Loucy (cell line): ENCODE data around the gene PFN1.
"Not testable (repeated sequence)": the region's sequence is repeated elsewhere in the genome, so short reads cannot be mapped to it uniquely, and the experiment has no call there.

Experiments used
- H2AFZ ChIP-seq: fragments of 200-600 bp; sonication (generic); 2 replicates; pipeline ENCODE4 v1.6.0; 2016; ENCODE audit warnings: antibody characterized with exemption, mild to moderate bottlenecking, low read length, moderate library complexity
- H3F3A ChIP-seq: fragments of 200-600 bp; 2 replicates; pipeline ENCODE4 v1.6.0; 2016; ENCODE audit warnings: antibody characterized with exemption, low read depth, mild to moderate bottlenecking
- H3K27me3 ChIP-seq: fragments of 200-600 bp; sonication (generic); 2 replicates; pipeline ENCODE4 v1.6.1; 2014; ENCODE audit warnings: low read length, mild to moderate bottlenecking; ENCODE audit not compliant: insufficient read depth, poor library complexity, severe bottlenecking
- H3K36me3 ChIP-seq: fragments of 200-600 bp; sonication (generic); 2 replicates; pipeline ENCODE4 v1.6.1; 2016; ENCODE audit warnings: low read length; ENCODE audit not compliant: insufficient read depth
- H3K4me1 ChIP-seq: fragments of 200-600 bp; sonication (generic); 2 replicates; pipeline ENCODE4 v1.5.1; 2014; ENCODE audit warnings: low read length, mild to moderate bottlenecking; ENCODE audit not compliant: insufficient read depth, poor library complexity, severe bottlenecking
- H3K4me2 ChIP-seq: fragments of 200-600 bp; sonication (generic); 2 replicates; pipeline ENCODE4 v1.6.0; 2014; ENCODE audit warnings: antibody characterized with exemption, low read length, low read depth, mild to moderate bottlenecking; ENCODE audit not compliant: poor library complexity, severe bottlenecking
- H3K4me3 ChIP-seq: fragments of 200-600 bp; sonication (generic); 2 replicates; pipeline ENCODE4 v1.5.1; 2014; ENCODE audit warnings: low read length, mild to moderate bottlenecking, mixed read lengths; ENCODE audit not compliant: poor library complexity, severe bottlenecking
- H3K79me2 ChIP-seq: fragments of 200-600 bp; sonication (generic); 2 replicates; pipeline ENCODE4 v1.6.1; 2014; ENCODE audit warnings: low read length; ENCODE audit not compliant: insufficient read depth
- H3K9ac ChIP-seq: fragments of 200-600 bp; sonication (generic); 2 replicates; pipeline ENCODE4 v1.6.0; 2014; ENCODE audit warnings: mild to moderate bottlenecking, low read depth, low read length, moderate library complexity; ENCODE audit not compliant: poor library complexity, severe bottlenecking
- H3K9me2 ChIP-seq: fragments of 200-600 bp; sonication (generic); replicated peaks from 2 replicates; pipeline ENCODE4 v1.6.1; 2016; ENCODE audit warnings: low read depth, low read length, mixed read lengths
- H3K9me3 ChIP-seq: fragments of 200-600 bp; sonication (generic); 2 replicates; pipeline ENCODE4 v1.6.1; 2014; ENCODE audit warnings: mild to moderate bottlenecking, antibody characterized with exemption, low read length, low read depth; ENCODE audit not compliant: insufficient read depth
- H4K20me1 ChIP-seq: fragments of 200-600 bp; sonication (generic); 2 replicates; pipeline ENCODE4 v1.6.0; 2014; ENCODE audit warnings: antibody characterized with exemption, low read length, mild to moderate bottlenecking; ENCODE audit not compliant: insufficient read depth, poor library complexity, severe bottlenecking
- CTCF ChIP-seq: fragments of 200-600 bp; sonication (generic); conservative IDR thresholded peaks from 2 replicates; pipeline ENCODE4 v1.5.1; 2014; ENCODE audit warnings: mild to moderate bottlenecking, antibody characterized with exemption, low read length
- EZH2phosphoT487 ChIP-seq: fragments of 200-600 bp; IDR thresholded peaks from 2 replicates; pipeline ENCODE4 v1.6.1; 2018; ENCODE audit warnings: antibody characterized with exemption, mild to moderate bottlenecking, moderate library complexity, borderline replicate concordance

Gene PFN1

GRCh38 chr17:4919511-4920047 is 28.8 kb downstream of the PFN1 start:
- no peaks in the 10 kb centered on the region for H3K27me3 ChIP-seq
- H3K9me3 ChIP-seq = no peaks in the 10 kb centered on the region
- H3K79me2 ChIP-seq = no peaks in the 10 kb centered on the region
- H3K4me1 ChIP-seq = no peaks in the 10 kb centered on the region
- no peaks in the 10 kb centered on the region for H3K36me3 ChIP-seq
- TF ChIP-seq CTCF = no peak
- TF ChIP-seq EZH2phosphoT487 = no peak
- no peak overlapping the region for H3K9ac ChIP-seq
- H2AFZ ChIP-seq = no peak overlapping the region
- H4K20me1 ChIP-seq = no peaks in the 10 kb centered on the region
- H3F3A ChIP-seq = no peaks in the 10 kb centered on the region
- H3K4me2 ChIP-seq = no peak overlapping the region
- H3K9me2 ChIP-seq = no peaks in the 10 kb centered on the region
- no peak overlapping the region for H3K4me3 ChIP-seq

- H3K9me3 ChIP-seq, H3K9me2 ChIP-seq, H3F3A ChIP-seq, H2AFZ ChIP-seq, H4K20me1 ChIP-seq, H3K79me2 ChIP-seq, H3K9ac ChIP-seq, H3K4me3 ChIP-seq, H3K4me2 ChIP-seq, H3K27me3 ChIP-seq, H3K36me3 ChIP-seq, H3K4me1 ChIP-seq: not testable (repeated sequence)
These were observed 33.8 kb downstream of the PFN1 start for GRCh38 chr17:4914551-4914950.

GRCh38 chr17:4913994-4914393 is 34.3 kb downstream of the PFN1 start:
- TF ChIP-seq CTCF (no peak), EZH2phosphoT487 (no peak)
- H3K4me3 ChIP-seq = no peak overlapping the region
- no peak overlapping the region for H3K9ac ChIP-seq
- H3K9me2 ChIP-seq = no peaks in the 10 kb centered on the region
- H2AFZ ChIP-seq = no peak overlapping the region
- no peaks in the 10 kb centered on the region for H4K20me1 ChIP-seq
- no peaks in the 10 kb centered on the region for H3K9me3 ChIP-seq
- H3K4me2 ChIP-seq = no peak overlapping the region
- H3K27me3 ChIP-seq = no peaks in the 10 kb centered on the region
- no peaks in the 10 kb centered on the region for H3F3A ChIP-seq
- no peaks in the 10 kb centered on the region for H3K36me3 ChIP-seq
- peaks cover under 1% of the 10 kb centered on the region for H3K4me1 ChIP-seq
- H3K79me2 ChIP-seq = no peaks in the 10 kb centered on the region

GRCh38 chr17:4908711-4909496 is 39.4 kb downstream of the PFN1 start:
- TF ChIP-seq CTCF (peak; percentile 87), EZH2phosphoT487 (no peak)
- H2AFZ ChIP-seq = peak overlapping the region; percentile 61
- H3K4me3 ChIP-seq = no peak overlapping the region
- no peaks in the 10 kb centered on the region for H4K20me1 ChIP-seq
- H3K4me1 ChIP-seq = peaks cover 6% of the 10 kb centered on the region
- no peaks in the 10 kb centered on the region for H3K9me3 ChIP-seq
- peak overlapping the region; percentile 57 for H3K4me2 ChIP-seq
- H3K79me2 ChIP-seq = no peaks in the 10 kb centered on the region
- no peaks in the 10 kb centered on the region for H3K36me3 ChIP-seq
- no peaks in the 10 kb centered on the region for H3F3A ChIP-seq
- H3K9me2 ChIP-seq = no peaks in the 10 kb centered on the region
- no peaks in the 10 kb centered on the region for H3K27me3 ChIP-seq
- no peak overlapping the region for H3K9ac ChIP-seq
